HCT116 (cell line): ENCODE results near the gene PCGF2.

Experiments
- ELF1 ChIP-seq: IDR thresholded peaks from 2 replicates; pipeline ENCODE4 v1.6.1; 2012; ENCODE audit warnings: low read depth, borderline replicate concordance
- EZH2 ChIP-seq: fragments of 200-600 bp; sonication (generic); IDR thresholded peaks from 2 replicates; pipeline ENCODE4 v1.6.1; 2017; ENCODE audit warnings: antibody characterized with exemption, mixed run types
- EZH2phosphoT487 ChIP-seq: fragments of 200-600 bp; IDR thresholded peaks from 2 replicates; pipeline ENCODE4 v1.6.1; 2018; ENCODE audit warnings: antibody characterized with exemption, borderline replicate concordance
- JUND ChIP-seq: IDR thresholded peaks from 2 replicates; pipeline ENCODE4 v1.6.1; 2012
- POLR2A ChIP-seq: IDR thresholded peaks from 2 replicates; pipeline ENCODE4 v1.7.0; 2011; ENCODE audit warnings: borderline replicate concordance; ENCODE audit not compliant: insufficient read depth, insufficient read length; ENCODE audit errors: extremely low read depth
- POLR2AphosphoS5 ChIP-seq: IDR thresholded peaks from 2 replicates; pipeline ENCODE4 v1.6.1; 2011; ENCODE audit warnings: mild to moderate bottlenecking, low read depth, low read length, moderate library complexity
- RAD21 ChIP-seq: IDR thresholded peaks from 2 replicates; pipeline ENCODE4 v1.6.1; 2012; ENCODE audit warnings: low read depth, mild to moderate bottlenecking
- SP1 ChIP-seq: IDR thresholded peaks from 2 replicates; pipeline ENCODE4 v1.6.1; 2012; ENCODE audit warnings: low read depth
- TF ChIP-seq, protein P1 (sequence below), 3 experiments: fragments of 200-600 bp in 1 of 3; sonication (generic) in 1 of 3; IDR thresholded peaks in 2 of 3; conservative IDR thresholded peaks in 1 of 3; 2 replicates each; pipeline ENCODE4 v1.5.1; 2012 to 2017; ENCODE audit warnings: low read depth in 2 of 3, low read length in 2 of 3, antibody characterized with exemption in 1 of 3, borderline replicate concordance in 1 of 3, control low read depth in 1 of 3, mild to moderate bottlenecking in 1 of 3, mixed read lengths in 1 of 3, mixed run types in 1 of 3, moderate library complexity in 1 of 3; ENCODE audit not compliant: insufficient read depth in 1 of 3
- TF ChIP-seq, protein P2 (sequence below): IDR thresholded peaks from 2 replicates; pipeline ENCODE4 v1.6.1; 2012; ENCODE audit warnings: low read depth

DNA sequence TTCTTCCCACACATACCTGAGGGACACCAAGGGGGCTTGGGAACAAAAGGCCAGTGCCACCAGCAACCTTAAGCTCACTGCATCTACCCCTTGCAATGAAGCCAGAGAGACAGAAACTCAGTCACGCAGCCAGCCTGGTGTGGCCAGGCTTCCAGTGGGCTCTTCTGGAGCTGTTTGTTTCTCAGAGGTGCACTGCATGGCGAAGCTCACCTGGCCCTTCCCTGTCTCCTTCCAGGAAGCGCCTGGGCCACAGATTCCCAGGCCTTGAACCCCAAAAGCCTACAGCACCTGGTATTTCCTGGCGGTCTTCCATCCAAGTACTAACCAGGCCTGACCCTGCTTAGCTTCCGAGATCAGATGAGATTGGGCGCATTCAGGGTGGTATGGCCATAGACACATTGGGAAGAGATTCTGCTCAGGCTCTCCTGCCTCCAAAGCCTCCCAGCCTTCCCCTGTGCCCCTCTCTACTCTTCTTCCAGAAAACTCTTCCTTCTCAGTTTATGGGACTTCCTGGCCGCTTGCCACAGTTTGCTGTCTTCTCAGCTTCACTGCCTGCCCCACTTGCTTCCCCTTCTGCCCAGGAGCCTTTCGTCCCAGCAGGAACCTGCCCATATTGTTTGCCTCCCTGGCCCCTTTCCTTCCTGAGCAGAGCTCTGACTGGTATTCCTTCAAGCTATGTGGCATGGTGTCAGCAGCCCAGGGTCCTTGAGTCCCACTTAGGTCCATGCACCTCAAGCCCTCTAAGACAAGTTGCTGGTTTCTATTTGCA is 16.4 kb downstream of the PCGF2 start:
- TF ChIP-seq, protein P1, sequence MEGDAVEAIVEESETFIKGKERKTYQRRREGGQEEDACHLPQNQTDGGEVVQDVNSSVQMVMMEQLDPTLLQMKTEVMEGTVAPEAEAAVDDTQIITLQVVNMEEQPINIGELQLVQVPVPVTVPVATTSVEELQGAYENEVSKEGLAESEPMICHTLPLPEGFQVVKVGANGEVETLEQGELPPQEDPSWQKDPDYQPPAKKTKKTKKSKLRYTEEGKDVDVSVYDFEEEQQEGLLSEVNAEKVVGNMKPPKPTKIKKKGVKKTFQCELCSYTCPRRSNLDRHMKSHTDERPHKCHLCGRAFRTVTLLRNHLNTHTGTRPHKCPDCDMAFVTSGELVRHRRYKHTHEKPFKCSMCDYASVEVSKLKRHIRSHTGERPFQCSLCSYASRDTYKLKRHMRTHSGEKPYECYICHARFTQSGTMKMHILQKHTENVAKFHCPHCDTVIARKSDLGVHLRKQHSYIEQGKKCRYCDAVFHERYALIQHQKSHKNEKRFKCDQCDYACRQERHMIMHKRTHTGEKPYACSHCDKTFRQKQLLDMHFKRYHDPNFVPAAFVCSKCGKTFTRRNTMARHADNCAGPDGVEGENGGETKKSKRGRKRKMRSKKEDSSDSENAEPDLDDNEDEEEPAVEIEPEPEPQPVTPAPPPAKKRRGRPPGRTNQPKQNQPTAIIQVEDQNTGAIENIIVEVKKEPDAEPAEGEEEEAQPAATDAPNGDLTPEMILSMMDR (IDR thresholded peaks at IDR 0.05 in 2 of 3, conservative IDR thresholded peaks at IDR 0.05 in 1 of 3; ENCODE audit: borderline replicate concordance in 1 of 3, insufficient read depth in 1 of 3, low read depth in 2 of 3, low read length in 2 of 3) = no peak
- TF ChIP-seq POLR2AphosphoS5 (no peak), SP1 (no peak), JUND (no peak), POLR2A (no peak), EZH2 (no peak), ELF1 (no peak), RAD21 (no peak), EZH2phosphoT487 (no peak)
- TF ChIP-seq, protein P2, sequence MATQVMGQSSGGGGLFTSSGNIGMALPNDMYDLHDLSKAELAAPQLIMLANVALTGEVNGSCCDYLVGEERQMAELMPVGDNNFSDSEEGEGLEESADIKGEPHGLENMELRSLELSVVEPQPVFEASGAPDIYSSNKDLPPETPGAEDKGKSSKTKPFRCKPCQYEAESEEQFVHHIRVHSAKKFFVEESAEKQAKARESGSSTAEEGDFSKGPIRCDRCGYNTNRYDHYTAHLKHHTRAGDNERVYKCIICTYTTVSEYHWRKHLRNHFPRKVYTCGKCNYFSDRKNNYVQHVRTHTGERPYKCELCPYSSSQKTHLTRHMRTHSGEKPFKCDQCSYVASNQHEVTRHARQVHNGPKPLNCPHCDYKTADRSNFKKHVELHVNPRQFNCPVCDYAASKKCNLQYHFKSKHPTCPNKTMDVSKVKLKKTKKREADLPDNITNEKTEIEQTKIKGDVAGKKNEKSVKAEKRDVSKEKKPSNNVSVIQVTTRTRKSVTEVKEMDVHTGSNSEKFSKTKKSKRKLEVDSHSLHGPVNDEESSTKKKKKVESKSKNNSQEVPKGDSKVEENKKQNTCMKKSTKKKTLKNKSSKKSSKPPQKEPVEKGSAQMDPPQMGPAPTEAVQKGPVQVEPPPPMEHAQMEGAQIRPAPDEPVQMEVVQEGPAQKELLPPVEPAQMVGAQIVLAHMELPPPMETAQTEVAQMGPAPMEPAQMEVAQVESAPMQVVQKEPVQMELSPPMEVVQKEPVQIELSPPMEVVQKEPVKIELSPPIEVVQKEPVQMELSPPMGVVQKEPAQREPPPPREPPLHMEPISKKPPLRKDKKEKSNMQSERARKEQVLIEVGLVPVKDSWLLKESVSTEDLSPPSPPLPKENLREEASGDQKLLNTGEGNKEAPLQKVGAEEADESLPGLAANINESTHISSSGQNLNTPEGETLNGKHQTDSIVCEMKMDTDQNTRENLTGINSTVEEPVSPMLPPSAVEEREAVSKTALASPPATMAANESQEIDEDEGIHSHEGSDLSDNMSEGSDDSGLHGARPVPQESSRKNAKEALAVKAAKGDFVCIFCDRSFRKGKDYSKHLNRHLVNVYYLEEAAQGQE = no peak
